Activated T-cell treated with anti-CD3 and anti-CD28 coated beads for 4 hours (primary cell): ENCODE data around the gene SGPL1.
A peak's percentile ranks its signal among the peaks of the same experiment; 100 is the strongest.
"Not testable (repeated sequence)": the region's sequence is repeated elsewhere in the genome, so short reads cannot be mapped to it uniquely, and the experiment has no call there.

Source experiments
- DNase-seq: peaks from one replicate; pipeline ENCODE4 v3.0.0-alpha.2; 2020

The SGPL1 gene

GRCh38 chr10:70907637-70908405, 92.1 kb downstream of the SGPL1 start:
- no peak for DNase-seq

DNA sequence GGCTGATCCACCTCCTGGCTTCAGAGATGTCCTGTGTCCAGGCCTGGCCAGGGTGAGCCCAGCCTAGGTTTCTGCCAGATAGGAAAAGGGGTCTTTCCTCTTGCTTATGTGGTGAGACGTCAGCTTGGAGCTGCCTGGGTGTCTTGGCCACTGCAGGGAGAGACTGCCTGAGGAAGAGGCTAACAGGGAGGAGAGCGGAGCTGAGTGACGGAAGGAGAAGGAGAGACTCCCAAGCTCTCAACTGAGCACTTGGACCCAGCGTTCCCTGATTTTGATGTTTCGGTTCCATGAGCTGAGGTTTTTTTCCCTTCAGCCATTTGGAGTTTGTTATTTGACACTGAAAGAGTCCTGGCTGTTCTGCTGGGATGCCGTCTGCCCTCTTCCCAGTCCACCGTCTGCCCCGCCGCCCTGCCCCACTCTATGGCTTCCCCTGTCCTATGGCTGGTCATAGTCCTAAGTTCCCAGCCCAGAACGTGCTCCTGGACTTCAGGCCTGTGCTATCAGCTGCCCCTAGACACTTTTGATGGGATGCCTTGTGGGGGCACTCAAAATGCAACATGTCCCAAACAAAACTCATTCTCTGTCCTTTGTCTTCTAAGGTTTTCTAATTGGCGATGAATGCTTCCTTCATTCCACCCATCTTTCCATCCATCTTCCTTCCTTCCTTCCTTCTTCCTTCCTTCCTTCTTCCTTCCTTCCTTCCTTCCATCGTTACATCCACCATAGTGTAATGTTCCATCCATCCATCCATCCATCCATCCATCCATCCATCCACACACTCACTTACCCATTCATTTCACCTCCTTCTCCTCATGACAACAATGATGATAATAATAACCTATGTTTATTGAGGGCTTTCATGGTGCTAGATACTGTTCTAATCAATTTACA, 92.9 kb downstream of the SGPL1 start:
- no peak for DNase-seq

DNA sequence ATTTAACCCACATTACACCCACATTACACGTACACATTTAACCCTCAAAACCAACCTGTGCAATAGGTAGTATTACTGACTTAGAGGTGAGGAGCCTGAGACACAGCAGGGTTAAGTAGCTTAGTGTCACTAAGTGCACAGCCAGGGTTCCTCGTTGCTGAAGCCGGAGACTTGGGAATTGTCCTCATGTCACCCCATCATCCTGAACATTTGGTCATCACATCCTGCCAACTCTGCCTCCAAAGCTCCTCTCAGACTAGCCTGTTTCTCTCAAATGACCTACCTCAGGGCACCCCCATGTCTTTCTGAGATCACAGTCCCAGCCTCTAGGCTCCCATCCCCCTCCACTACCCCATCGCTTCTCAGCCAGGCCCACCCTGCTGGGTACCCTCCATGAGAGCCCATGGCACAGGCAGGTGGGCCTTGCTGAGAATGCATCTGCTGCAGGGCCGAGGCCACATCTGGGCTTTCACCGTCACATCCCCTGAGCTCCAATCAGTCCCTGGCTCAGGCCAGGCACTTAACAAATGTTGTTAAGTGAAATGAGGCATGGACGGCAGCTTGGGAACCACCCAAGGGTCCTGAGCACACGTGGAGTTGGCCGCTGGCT, 93.7 kb downstream of the SGPL1 start:
- DNase-seq = no peak

DNA sequence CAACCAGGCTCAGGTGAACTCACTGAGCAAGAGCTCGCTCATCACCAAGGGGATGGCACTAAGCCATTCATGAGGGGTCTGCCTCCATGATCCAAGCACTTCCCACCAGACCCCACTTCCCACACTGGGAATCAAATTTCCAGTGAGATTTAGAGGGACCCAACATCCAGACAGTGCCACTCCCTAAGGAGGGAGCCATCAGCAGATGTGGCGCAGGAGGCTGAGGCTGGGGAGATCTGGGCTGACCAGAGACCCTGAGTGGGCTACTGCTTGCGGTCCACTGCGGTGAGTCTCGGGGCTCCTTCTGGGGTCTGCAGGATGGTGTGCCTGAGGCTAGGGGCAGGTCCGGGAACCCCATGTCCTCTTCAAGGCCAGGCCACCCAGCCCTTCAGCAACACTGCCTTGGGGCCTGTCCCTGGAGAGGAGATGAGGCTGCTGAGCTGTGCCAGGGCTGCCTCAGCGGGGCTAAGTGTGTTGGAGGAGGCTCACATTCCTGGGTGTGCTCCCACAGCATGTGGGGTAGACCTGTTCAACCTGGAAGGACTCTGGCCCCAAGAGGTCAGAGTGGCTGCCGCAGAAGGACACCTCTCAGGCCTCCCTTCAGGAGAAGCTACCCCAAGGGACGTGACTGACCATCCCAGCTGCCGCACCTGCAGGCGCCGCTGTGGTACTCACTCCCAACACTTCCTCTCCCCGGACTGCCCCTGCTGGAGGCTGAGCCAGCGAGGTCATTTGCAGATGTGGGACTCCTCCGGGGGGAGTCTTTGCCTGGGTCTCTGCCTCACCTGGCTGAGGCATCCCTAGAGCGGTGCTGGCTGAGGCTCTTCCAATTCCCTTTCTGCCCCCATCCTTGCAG, 95.0 kb downstream of the SGPL1 start:
- DNase-seq = no peak

GRCh38 chr10:70911386-70911785, 95.6 kb downstream of the SGPL1 start:
- DNase-seq = no peak

- DNase-seq = no peak
Observed at GRCh38 chr10:70912556-70912955, 96.8 kb downstream of the SGPL1 start.

GRCh38 chr10:70913191-70913892, 97.6 kb downstream of the SGPL1 start:
- no peak for DNase-seq

DNA sequence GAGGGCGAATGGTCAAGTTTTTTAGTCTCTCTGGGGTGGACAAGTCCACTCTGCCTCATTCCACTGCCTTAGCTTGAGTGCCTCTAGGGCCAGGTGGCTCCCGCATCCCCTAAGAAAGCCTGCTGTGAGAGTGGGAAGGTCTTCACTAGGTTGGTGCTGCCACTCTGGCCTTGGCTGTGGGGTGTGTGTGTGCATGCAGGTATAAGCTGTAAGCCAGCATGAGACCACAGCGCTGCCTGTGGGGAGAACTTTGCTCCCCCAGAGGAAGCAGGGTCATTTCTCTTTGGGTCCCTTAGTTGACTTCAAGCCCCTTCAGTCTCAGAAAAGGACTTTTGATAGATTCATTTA, 98.1 kb downstream of the SGPL1 start:
- no peak for DNase-seq

DNA sequence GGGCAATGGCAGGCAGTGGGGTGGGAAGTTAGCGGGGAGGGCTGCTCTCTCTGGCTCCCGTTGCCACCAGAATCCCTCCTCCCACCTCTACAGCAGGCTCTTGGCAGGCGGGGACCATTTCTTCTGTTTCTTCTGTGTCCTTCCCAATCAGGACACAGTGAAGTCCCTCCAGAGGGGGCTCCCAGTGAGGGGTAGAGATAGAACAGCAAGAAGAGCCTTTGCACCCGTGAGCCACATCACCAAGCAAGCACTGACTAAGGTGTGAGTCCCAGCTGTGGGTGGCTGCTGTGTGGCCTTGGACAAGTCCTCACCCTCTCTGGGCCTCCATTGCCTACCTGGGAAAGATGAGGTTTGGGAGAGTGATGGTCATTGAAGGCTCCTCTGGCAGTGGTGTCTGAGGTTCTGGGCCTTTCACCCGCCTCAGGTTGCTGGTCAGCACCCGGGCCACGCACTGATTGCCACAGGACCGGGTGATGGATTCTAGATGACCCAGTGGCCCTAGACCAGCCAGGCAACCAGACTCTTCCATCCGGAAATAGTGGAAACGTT, 98.6 kb downstream of the SGPL1 start:
- DNase-seq = no peak

GRCh38 chr10:70915206-70915605, 99.5 kb downstream of the SGPL1 start:
- no peak for DNase-seq

DNA sequence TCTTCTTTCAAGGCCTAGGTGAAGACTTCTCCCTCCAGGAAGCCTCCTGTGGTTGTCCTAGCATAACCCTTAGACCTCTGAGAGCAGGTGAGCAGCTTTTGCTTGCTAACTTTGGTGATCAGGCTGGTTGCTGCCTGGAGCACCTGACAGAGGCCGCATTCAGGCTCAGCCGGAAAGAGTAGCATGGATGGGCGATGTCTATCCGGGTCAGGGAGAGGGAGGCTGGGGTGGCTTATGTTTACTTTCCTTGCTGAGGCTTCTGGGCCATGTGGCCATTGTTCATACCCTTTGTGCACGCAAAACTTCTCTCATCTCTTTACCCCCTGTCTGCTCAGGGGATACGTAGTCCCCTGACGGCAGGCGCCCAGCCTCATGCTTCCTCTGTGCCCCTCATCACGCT, 100.1 kb downstream of the SGPL1 start:
- DNase-seq = no peak

DNA sequence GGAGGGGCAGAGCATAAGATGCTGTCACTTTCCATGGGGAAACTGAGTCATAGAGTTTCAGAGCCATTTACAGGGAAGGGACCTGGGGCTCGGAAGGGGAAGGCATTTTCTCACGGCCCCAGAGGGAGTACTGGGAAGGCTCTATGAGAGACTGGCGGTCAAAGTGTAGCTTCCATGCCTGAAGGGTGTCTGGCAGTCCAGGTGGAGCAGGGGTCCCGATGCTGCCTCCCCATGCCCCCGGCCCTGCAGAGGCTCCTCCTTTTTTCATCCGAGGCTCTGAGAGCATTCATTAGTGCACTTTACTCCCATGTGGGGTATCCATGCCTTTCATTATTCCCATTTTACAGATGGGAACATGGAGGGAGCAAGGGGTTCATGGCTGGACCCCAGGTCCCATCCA, 100.5 kb downstream of the SGPL1 start:
- DNase-seq = no peak

DNA sequence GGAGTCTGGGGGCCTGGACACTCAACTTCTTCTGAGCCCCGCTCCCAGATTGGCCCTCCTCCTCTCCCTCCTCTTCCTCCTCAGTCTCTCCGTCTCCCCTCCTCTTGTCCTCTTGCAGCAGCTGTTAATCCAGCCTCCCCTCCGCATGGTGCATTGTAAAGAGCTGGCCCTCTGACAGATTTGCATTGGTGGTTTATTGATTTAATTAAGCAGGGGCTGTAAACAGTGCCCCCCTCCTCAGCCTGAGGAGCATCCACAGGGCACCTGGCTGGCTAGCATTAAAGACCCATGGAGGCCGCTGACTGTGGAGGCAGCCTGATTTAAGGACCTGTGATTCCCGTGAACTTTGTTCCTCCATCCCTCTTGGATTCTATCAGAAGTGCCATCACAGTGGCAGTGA, 101.5 kb downstream of the SGPL1 start:
- no peak for DNase-seq

GRCh38 chr10:70917635-70918034, 101.9 kb downstream of the SGPL1 start:
- no peak for DNase-seq

GRCh38 chr10:70918851-70919530, 103.2 kb downstream of the SGPL1 start:
- no peak for DNase-seq

- not testable (repeated sequence) for DNase-seq
Observed at GRCh38 chr10:70919906-70920305, 104.2 kb downstream of the SGPL1 start.

- DNase-seq = no peak
Observed at GRCh38 chr10:70920519-70920918, 104.8 kb downstream of the SGPL1 start.

GRCh38 chr10:70921285-70921684, 105.5 kb downstream of the SGPL1 start:
- DNase-seq = no peak

GRCh38 chr10:70923696-70924095, 107.9 kb downstream of the SGPL1 start:
- no peak for DNase-seq

GRCh38 chr10:70925377-70926225, 109.9 kb downstream of the SGPL1 start:
- peak; percentile 28 for DNase-seq
